Smooth muscle cell of the pulmonary artery (primary cell): Measurements from ENCODE around the gene PRLH. TPM values are rescaled to one million over a fixed set of nuclear protein-coding genes. Genes with fewer than 3 reads are reported as not detected.

Experiments used
- total RNA-seq: library from RNA; depleted of rRNA; stranded (reverse); fragments of >200 nt; gene quantifications from 2 replicates; pipeline ENCODE4 v1.2.3, GENCODE V29; 2014

PRLH gene
- not detected in 2 replicates for total RNA-seq

GRCh38 chr2:237566401-237567235 is at the start of gene PRLH:
PRLH (plus strand) TSS chr2:237566574; CDS start chr2:237566574, 0 bp downstream.

GRCh38 chr2:237590272-237591140 is 24.1 kb downstream of the PRLH start, which contains the start of gene RAB17:
RAB17 (minus strand) TSS chr2:237590734; CDS start chr2:237586154, 4,580 bp downstream.

Other genes with a start within 250 kb of the PRLH start
- gene COL6A3, start 152.4 kb upstream of the PRLH start, total RNA-seq: 2,074 and 3,484 TPM in 2 replicates
- 8.3 and 14.2 TPM in 2 replicates for gene MLPH, start 79.3 kb upstream of the PRLH start, total RNA-seq
- gene RAB17, start 24.2 kb downstream of the PRLH start, total RNA-seq: 0.78 and 0.83 TPM in 2 replicates
- gene LRRFIP1, start 61.0 kb downstream of the PRLH start, total RNA-seq: 58.2 and 85.9 TPM in 2 replicates
- 0.33 and 0.36 TPM in 2 replicates for gene RBM44, start 232.2 kb downstream of the PRLH start, total RNA-seq